Lower leg skin (tissue), 3 donors: Measurements from ENCODE around the gene ENOX1.

Experiments
- CTCF ChIP-seq, 3 donors: fragments of 450-650 bp; IDR thresholded peaks; one replicate each; pipeline ENCODE4 v1.5.1; 2016; ENCODE audit warnings: antibody characterized with exemption in 3 of 3, mild to moderate bottlenecking in 3 of 3, moderate library complexity in 2 of 3
- POLR2A ChIP-seq, 2 donors: fragments of 450-650 bp; IDR thresholded peaks; one replicate each; pipeline ENCODE4 v1.6.1; 2016 to 2017; ENCODE audit warnings: antibody characterized with exemption in 2 of 2, mild to moderate bottlenecking in 1 of 2, moderate library complexity in 1 of 2

- TF ChIP-seq CTCF (IDR thresholded peaks at IDR 0.05) = no peak
- no peak for TF ChIP-seq POLR2A (IDR thresholded peaks at IDR 0.05)
These were observed 25.0 kb downstream of the ENOX1 start for GRCh38 chr13:43761616-43762315.
